EL (cell line): ENCODE measurements around the gene RAB25.
"Not testable (repeated sequence)": the region's sequence is repeated elsewhere in the genome, so short reads cannot be mapped to it uniquely, and the experiment has no call there.

Experiments used
- DNase-seq: peaks from one replicate; pipeline ENCODE4 v3.0.0-alpha.2; 2016

The RAB25 gene

DNA sequence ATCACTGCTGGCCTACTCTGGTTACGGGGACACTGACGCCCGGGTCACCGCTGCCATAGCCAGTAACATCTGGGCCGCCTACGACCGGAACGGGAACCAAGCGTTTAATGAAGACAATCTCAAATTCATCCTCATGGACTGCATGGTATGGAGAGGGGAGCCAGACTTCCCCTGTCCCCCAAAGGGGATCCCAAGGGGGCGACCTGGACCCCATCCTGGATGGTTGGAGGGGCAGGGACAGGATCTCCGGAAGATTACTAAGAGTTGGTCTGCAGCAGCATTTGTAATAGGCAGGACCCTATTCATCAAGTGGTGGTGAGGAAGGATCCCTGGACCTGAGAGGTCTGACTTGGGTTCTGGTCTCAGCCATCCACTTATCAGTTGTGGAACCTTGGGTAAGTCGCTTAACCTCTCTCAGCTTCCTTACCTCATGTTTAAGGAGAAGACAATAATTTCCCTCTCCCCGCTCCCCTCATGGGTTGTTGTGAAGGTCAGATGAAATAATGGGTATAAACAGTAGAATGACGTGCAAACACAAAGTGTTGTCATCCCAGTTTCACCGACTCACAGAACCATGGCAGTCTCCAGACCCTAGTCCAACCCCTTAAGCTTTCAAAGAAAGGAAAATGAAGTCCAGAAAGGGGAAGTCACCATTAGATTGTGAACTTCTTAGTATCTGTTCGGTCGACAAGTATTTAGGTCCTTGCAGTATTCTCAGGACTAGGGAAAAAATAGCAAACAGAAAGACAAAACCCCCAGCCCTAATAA, 5.5 kb upstream of the RAB25 start:
- no peak for DNase-seq

DNA sequence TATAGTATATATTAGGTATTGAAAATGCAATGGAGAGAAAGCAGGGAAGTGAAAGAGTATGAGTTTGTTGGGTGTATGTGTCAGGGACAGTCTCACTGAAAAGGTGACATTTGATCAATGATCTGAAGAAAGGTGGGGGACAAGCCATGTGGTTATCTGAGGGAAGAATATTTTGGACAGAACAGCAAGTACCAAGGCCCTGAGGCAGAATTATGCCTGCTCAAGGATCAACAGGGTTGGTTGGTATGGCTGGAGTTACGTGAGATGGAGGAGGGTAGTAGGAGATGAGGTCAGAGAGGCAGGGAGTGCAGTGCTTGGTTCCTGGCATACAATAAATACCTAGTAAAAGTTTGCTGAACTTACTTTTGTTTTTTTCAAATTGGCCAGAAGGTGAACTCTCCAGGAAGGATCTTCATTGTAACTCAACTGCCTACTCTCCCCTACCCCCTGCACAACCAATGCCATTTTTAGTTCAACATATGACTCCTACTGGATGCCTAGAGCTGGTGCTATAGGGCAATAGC, 4.6 kb upstream of the RAB25 start:
- no peak for DNase-seq

DNA sequence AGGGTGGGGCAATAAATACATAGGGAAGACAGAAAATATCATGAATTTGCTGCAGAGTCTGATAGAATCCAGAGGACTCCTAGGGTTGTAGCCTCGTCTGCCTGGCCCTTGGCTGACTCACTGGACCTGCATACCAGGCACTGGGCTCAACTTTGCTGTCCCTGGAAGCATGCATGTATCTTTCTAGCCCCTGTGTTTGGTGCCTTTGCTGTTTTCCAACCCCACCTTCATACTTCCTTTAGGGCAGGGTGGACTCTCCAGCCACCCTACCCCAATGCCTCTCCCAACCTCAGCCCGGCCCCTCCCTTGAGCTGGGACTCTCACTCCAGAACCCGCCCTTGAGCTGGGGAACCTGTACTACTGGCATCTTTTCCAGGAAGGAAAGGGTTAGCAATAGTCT, 1.2 kb downstream of the RAB25 start:
- DNase-seq: no peak

- DNase-seq: no peak
These were observed 3.0 kb downstream of the RAB25 start for GRCh38 chr1:156063997-156064285.

- DNase-seq: no peak
These were observed 3.7 kb downstream of the RAB25 start for GRCh38 chr1:156064615-156065014.

DNA sequence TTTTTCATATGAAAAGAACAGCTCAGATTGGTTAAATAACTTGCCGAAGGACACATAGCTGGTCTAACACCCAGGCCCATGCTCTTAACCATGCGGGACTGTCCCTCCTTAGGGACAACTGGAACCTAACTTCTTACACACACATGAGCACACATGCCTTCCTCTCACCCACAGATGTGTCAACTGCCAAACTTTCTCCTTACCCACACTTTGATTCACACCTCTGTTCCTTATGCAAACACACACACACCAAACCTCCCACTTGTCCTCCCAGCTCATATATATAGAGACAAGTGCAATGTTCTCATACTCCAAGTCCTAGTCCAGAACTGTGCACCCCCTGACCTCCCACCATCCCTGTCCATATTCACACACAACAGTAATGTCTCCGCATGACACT, 4.3 kb downstream of the RAB25 start:
- no peak for DNase-seq

DNA sequence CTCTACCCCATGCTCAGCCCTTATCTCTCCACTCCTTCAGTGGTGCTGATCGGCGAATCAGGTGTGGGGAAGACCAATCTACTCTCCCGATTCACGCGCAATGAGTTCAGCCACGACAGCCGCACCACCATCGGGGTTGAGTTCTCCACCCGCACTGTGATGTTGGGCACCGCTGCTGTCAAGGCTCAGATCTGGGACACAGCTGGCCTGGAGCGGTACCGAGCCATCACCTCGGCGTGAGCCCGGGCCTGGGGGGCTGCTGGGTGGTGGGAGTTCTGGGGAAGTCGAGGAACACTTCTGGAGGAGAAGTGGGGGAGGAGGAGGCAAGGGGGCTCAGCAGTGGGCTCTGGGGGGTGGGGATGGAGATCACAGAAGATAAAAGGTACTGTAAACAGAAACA, 4.9 kb downstream of the RAB25 start:
- no peak for DNase-seq

GRCh38 chr1:156067262-156067661, 6.3 kb downstream of the RAB25 start:
- DNase-seq: no peak

DNA sequence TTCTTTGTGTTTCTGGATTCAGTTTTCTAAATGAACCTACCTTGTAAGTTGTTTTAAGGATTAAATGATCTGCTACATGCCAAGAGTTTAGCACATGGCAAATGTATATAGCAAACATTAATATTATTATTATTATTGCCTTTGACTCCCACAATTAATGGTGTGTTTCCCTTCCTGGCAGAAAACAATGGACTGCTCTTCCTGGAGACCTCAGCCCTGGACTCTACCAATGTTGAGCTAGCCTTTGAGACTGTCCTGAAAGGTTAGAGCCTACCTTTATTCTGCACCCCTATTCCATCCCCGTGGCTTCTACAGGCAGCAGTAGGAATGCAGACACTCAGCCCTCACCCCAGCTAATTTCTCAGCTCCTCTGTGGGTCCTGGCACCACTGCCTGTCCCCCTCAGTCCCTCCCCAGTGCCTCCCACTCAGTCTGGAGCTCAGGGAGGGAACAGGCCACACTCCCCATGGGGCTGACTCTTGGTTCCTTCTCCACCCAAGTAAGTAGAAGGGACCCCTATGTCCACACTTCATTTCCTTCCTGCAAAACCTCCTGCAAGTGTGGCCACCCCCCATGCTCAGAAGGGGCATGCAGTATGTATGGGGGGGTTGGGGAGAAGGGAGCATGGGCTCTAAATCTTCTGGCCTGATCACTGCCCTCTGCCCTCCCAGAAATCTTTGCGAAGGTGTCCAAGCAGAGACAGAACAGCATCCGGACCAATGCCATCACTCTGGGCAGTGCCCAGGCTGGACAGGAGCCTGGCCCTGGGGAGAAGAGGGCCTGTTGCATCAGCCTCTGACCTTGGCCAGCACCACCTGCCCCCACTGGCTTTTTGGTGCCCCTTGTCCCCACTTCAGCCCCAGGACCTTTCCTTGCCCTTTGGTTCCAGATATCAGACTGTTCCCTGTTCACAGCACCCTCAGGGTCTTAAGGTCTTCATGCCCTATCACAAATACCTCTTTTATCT, 8.8 kb downstream of the RAB25 start:
- no peak for DNase-seq

DNA sequence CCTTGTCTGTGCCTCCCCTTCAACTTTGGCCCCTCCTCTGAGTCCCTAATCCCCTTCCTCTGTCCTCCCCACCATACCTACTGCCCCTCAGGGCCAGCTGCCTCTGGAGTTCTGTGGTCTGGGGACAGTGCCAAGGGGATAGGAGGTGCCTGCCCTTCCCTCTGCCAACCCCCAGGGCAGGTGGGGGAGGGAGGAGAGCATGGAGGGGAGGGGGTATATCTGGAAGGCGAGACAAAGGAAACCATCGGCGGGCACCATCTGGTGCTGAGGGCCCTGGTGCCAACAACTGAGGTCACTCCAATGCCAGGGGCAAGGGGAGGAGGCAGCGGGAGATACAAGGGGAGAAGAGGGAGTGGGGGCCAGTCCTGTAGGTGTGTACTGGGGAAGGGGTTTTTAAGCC, 9.6 kb downstream of the RAB25 start:
- DNase-seq: no peak

GRCh38 chr1:156071332-156071816, 10.4 kb downstream of the RAB25 start:
- DNase-seq: not testable (repeated sequence)

DNA sequence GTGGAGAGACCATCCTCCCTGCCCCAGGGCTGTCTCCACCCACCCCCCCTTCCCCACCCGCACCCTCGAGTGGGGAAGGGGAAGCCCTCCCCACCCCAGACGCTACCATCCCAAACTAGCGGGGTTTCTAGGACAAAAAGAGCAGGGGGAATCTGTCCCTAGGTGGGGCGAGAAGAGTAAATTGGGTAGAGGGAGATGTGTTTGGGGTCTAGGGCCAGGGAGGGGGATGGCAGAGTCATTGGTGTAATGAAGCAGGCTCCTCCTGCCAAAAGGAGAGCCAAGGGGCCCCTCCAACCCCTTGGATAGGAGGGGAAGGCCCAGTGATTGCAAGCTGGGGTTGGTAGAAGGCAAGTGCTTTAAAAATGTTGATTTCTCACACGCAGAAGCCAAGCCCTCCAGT, 11.3 kb downstream of the RAB25 start:
- no peak for DNase-seq

DNA sequence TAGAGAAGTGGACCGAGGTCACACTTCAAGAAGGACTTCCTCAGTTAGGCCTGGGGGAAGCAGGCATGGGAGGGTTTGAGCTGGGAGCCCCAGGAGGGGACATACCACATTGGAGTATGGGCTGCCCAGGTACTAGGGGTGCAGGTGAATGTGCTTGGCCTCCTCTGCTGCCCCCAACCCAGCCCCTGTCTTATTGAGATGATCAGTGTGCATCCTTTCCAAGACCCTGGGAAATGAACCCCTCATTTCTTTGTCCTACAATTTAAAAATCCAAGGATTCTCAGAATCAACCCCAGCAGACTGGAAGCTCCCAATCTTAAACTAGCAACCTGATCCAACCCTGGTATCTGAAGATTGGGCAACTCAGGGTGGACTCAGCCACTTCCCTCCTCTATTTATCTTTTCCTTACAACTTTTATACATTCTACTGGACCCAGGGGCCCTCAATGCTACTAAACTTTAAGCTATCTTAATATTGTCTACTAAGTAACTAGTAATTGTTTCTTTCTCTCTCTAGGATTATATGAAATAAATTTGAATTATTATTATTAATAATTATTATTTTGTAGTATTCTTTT, 12.2 kb downstream of the RAB25 start:
- DNase-seq: no peak

- no peak for DNase-seq
These were observed 12.8 kb downstream of the RAB25 start for GRCh38 chr1:156073740-156074139.

- no peak for DNase-seq
These were observed 13.7 kb downstream of the RAB25 start for GRCh38 chr1:156074661-156075060.

GRCh38 chr1:156075162-156075561, 14.2 kb downstream of the RAB25 start:
- DNase-seq: no peak

DNA sequence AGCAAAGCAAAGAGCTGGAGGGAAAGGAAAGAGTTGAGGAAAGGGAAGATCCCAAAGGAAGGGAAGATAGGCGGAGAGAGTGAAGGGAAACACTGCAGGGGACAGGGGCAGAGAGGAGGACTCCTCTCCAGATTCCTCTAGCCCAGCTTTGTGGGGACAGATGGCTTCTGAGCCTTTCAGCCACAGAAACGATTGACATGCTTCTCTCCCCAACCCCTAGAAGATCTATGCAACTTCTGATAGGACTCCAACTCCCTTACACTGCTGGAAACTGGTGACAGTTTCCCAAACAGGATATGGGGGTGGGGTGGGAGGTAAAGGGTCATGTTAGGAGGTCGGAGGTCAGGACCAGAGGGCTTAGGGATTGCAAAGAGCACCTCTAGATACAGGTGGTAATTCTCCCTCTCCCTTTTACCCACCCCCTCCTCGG, 14.8 kb downstream of the RAB25 start:
- DNase-seq: no peak

- DNase-seq: no peak
These were observed 15.9 kb downstream of the RAB25 start for GRCh38 chr1:156076609-156077429.

- no peak for DNase-seq
These were observed 16.4 kb downstream of the RAB25 start for GRCh38 chr1:156077430-156077760.

GRCh38 chr1:156078728-156079127, 17.8 kb downstream of the RAB25 start:
- DNase-seq: no peak

DNA sequence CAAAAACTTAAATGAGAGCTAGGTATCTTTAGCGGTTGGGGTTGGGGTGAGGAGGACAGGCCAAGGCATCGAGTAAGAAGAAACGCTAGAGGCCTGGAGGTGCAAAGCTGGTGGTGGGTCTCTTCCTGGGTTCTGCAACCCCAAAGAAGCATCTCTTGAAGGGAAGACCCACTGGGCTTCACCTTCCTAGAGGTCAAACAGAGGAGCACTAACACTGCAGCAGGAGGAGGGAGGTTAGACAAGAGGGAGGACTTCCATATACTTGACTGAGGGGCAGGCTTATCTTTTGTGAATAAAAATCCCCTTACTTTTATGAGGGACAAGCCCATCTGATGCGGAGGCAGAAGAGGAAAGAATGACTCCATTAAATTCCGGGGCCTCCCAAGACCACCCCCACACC, 18.8 kb downstream of the RAB25 start:
- DNase-seq: no peak

GRCh38 chr1:156080241-156080862, 19.4 kb downstream of the RAB25 start:
- no peak for DNase-seq
